OCI-LY1 (cell line): ENCODE data around the gene AANAT.

Experiments used
- H2AFZ ChIP-seq: fragments of 200-600 bp; sonication (generic), shearing (Covaris generic); 2 replicates; pipeline ENCODE4 v1.6.0; 2014; ENCODE audit warnings: antibody characterized with exemption, mild to moderate bottlenecking, low read length
- H3F3A ChIP-seq: fragments of 200-600 bp; sonication (generic), shearing (Covaris generic); 2 replicates; pipeline ENCODE4 v1.6.0; 2014; ENCODE audit warnings: mild to moderate bottlenecking, antibody characterized with exemption, low read length, moderate library complexity; ENCODE audit not compliant: insufficient read depth
- H3K27ac ChIP-seq: fragments of 200-600 bp; sonication (generic); 2 replicates; pipeline ENCODE4 v1.5.1; 2014; ENCODE audit warnings: low read length, mixed run types, mild to moderate bottlenecking, low read depth; ENCODE audit not compliant: poor library complexity, severe bottlenecking
- H3K27me3 ChIP-seq: fragments of 200-600 bp; sonication (generic); 2 replicates; pipeline ENCODE4 v1.6.0; 2014; ENCODE audit warnings: antibody characterized with exemption, mild to moderate bottlenecking, low read length, moderate library complexity; ENCODE audit not compliant: insufficient read depth
- H3K36me3 ChIP-seq: fragments of 200-600 bp; sonication (generic); 2 replicates; pipeline ENCODE4 v1.6.1; 2014; ENCODE audit warnings: mild to moderate bottlenecking, antibody characterized with exemption, low read length, moderate library complexity, mixed read lengths; ENCODE audit not compliant: insufficient read depth
- H3K4me1 ChIP-seq: fragments of 200-600 bp; sonication (generic); 2 replicates; pipeline ENCODE4 v1.5.1; 2014; ENCODE audit warnings: mild to moderate bottlenecking, low read length, moderate library complexity; ENCODE audit not compliant: insufficient read depth, severe bottlenecking
- H3K4me2 ChIP-seq: fragments of 200-600 bp; sonication (generic), shearing (Covaris generic); 2 replicates; pipeline ENCODE4 v1.6.1; 2014; ENCODE audit warnings: low read length
- H3K4me3 ChIP-seq: fragments of 200-600 bp; sonication (generic); 2 replicates; pipeline ENCODE4 v1.5.1; 2014; ENCODE audit warnings: low read length, low read depth, mild to moderate bottlenecking, mixed read lengths; ENCODE audit not compliant: poor library complexity, severe bottlenecking
- H3K79me2 ChIP-seq: fragments of 200-600 bp; shearing (Covaris generic); 2 replicates; pipeline ENCODE4 v1.6.1; 2016; ENCODE audit warnings: mixed run types, low read length, mixed read lengths; ENCODE audit not compliant: insufficient read depth
- H3K9ac ChIP-seq: fragments of 200-600 bp; sonication (generic), shearing (Covaris generic); 2 replicates; pipeline ENCODE4 v1.6.1; 2014; ENCODE audit warnings: mild to moderate bottlenecking, low read length, mixed read lengths
- H3K9me2 ChIP-seq: fragments of 200-600 bp; sonication (generic), shearing (Covaris generic); 2 replicates; pipeline ENCODE4 v1.6.1; 2014; ENCODE audit warnings: low read depth, mild to moderate bottlenecking, low read length, mixed read lengths
- H3K9me3 ChIP-seq: fragments of 200-600 bp; shearing (Covaris generic); 2 replicates; pipeline ENCODE4 v1.6.1; 2014; ENCODE audit warnings: low read length, mixed read lengths
- H4K20me1 ChIP-seq: fragments of 200-600 bp; sonication (generic), shearing (Covaris generic); 2 replicates; pipeline ENCODE4 v1.6.0; 2016; ENCODE audit warnings: mild to moderate bottlenecking, low read length; ENCODE audit not compliant: insufficient read depth
- CTCF ChIP-seq: fragments of 200-600 bp; sonication (generic), shearing (Covaris generic); IDR thresholded peaks from 2 replicates; pipeline ENCODE4 v1.5.1; 2017; ENCODE audit warnings: mild to moderate bottlenecking, antibody characterized with exemption, low read length, moderate library complexity, mixed read lengths
- EZH2 ChIP-seq: fragments of 200-600 bp; sonication (generic), shearing (Covaris generic); IDR thresholded peaks from 2 replicates; pipeline ENCODE4 v1.8.0; 2017; ENCODE audit warnings: borderline replicate concordance, mixed run types, mild to moderate bottlenecking, antibody characterized with exemption, low read length, moderate library complexity, mixed read lengths

AANAT gene

GRCh38 chr17:76468634-76469010 is 1.2 kb downstream of the AANAT start:
- Histone ChIP-seq H3K27ac (no peak overlapping the region), H3K9me2 (no peaks in the 10 kb centered on the region), H3K9ac (no peak overlapping the region), H2AFZ (no peak overlapping the region), H3K4me3 (no peak overlapping the region), H3K4me1 (peaks cover 10% of the 10 kb centered on the region), H4K20me1 (no peaks in the 10 kb centered on the region), H3K27me3 (no peaks in the 10 kb centered on the region), H3K4me2 (no peak overlapping the region), H3K36me3 (peaks cover 5% of the 10 kb centered on the region; the same call in 1 of the 2 replicates), H3F3A (no peaks in the 10 kb centered on the region), H3K9me3 (no peaks in the 10 kb centered on the region), H3K79me2 (no peaks in the 10 kb centered on the region)
- TF ChIP-seq CTCF: no peak
- no peak for TF ChIP-seq EZH2

GRCh38 chr17:76469076-76469990 is 1.9 kb downstream of the AANAT start:
- H3K9me2 ChIP-seq: no peaks in the 10 kb centered on the region
- H3F3A ChIP-seq: no peaks in the 10 kb centered on the region
- no peak overlapping the region for H2AFZ ChIP-seq
- H3K9me3 ChIP-seq: no peaks in the 10 kb centered on the region
- no peak overlapping the region for H3K9ac ChIP-seq
- no peak overlapping the region for H3K27ac ChIP-seq
- H3K27me3 ChIP-seq: no peaks in the 10 kb centered on the region
- no peak overlapping the region for H3K4me2 ChIP-seq
- TF ChIP-seq EZH2: no peak
- TF ChIP-seq CTCF: no peak
- peaks cover 10% of the 10 kb centered on the region for H3K4me1 ChIP-seq
- peaks cover 5% of the 10 kb centered on the region; the same call in 1 of the 2 replicates for H3K36me3 ChIP-seq
- no peaks in the 10 kb centered on the region for H3K79me2 ChIP-seq
- no peak overlapping the region for H3K4me3 ChIP-seq
- H4K20me1 ChIP-seq: no peaks in the 10 kb centered on the region

- Histone ChIP-seq H3K4me3 (no peak overlapping the region), H2AFZ (no peak overlapping the region), H3K4me2 (no peak overlapping the region), H3K4me1 (peaks cover 10% of the 10 kb centered on the region), H3K9me3 (no peaks in the 10 kb centered on the region), H4K20me1 (no peaks in the 10 kb centered on the region), H3K36me3 (peaks cover 5% of the 10 kb centered on the region; the same call in 1 of the 2 replicates), H3K9me2 (no peaks in the 10 kb centered on the region), H3K9ac (no peak overlapping the region), H3K27ac (no peak overlapping the region), H3K27me3 (no peaks in the 10 kb centered on the region), H3K79me2 (no peaks in the 10 kb centered on the region), H3F3A (no peaks in the 10 kb centered on the region)
- no peak for TF ChIP-seq EZH2
- no peak for TF ChIP-seq CTCF
Observed at GRCh38 chr17:76469991-76470739, 2.8 kb downstream of the AANAT start.
